Ascending aorta (tissue), 2 donors: ENCODE data around the gene PHAF1. TPM values are rescaled to one million over a fixed set of nuclear protein-coding genes. Genes with fewer than 3 reads are reported as not detected.

ENCODE experiments used
- DNase-seq, 2 donors: peaks; one replicate each; pipeline ENCODE4 v3.0.0-alpha.2; 2019; ENCODE audit warnings: low spot score in 2 of 2
- H3K27ac ChIP-seq, 2 donors: fragments of 200-600 bp; sonication (generic); one replicate each; pipeline ENCODE4 v1.5.1; 2016 to 2017; ENCODE audit warnings: mild to moderate bottlenecking in 1 of 2
- H3K27me3 ChIP-seq: fragments of 200-600 bp; sonication (generic); one replicate; pipeline ENCODE4 v1.5.1; 2017
- H3K36me3 ChIP-seq, 2 donors: fragments of 200-600 bp; sonication (generic); one replicate each; pipeline ENCODE4 v1.5.1; 2016
- H3K4me1 ChIP-seq, 2 donors: fragments of 200-600 bp; sonication (generic); one replicate each; pipeline ENCODE4 v1.5.1; 2016 to 2017; ENCODE audit warnings: mild to moderate bottlenecking in 1 of 2
- H3K4me3 ChIP-seq, 2 donors: fragments of 200-600 bp; sonication (generic); one replicate each; pipeline ENCODE4 v1.5.1; 2016 to 2017; ENCODE audit warnings: mild to moderate bottlenecking in 1 of 2
- H3K9me3 ChIP-seq, 2 donors: fragments of 200-600 bp; sonication (generic); one replicate each; pipeline ENCODE4 v1.5.1; 2016
- CTCF ChIP-seq, 3 experiments: fragments of 200-600 bp in 2 of 3; fragments of 450-650 bp in 1 of 3; sonication (generic) in 2 of 3; IDR thresholded peaks; one replicate each; pipeline ENCODE4 v1.5.1; 2016 to 2019; ENCODE audit warnings: antibody characterized with exemption in 3 of 3, mild to moderate bottlenecking in 1 of 3, moderate library complexity in 1 of 3
- intact Hi-C: fragments of 100-400 bp; cut with DNase I; formaldehyde crosslinking; loops from one replicate; pipeline ENCODE4 v1.15.1; 2023
- total RNA-seq: library from RNA; depleted of rRNA; stranded (reverse); fragments of >200 nt; gene quantifications from one replicate; pipeline ENCODE4 v1.1.0, GENCODE V29; 2016

Gene PHAF1
- total RNA-seq, result 4.5 TPM

- no peak for TF ChIP-seq CTCF (IDR thresholded peaks at IDR 0.05)
- Histone ChIP-seq H3K27ac (peak within 1 kb of the TSS; percentile 81 to 87), H3K36me3 (no peaks in the 10 kb centered on the region), H3K4me1 (peaks cover 10 to 13% of the 10 kb centered on the region in 2 donors), H3K4me3 (peak within 1 kb of the TSS; percentile 88 to 90), H3K9me3 (no peaks in the 10 kb centered on the region), H3K27me3 (no peaks in the 10 kb centered on the region)
- intact Hi-C loops, result loop anchor here (2.0 to 5.0 kb wide), 3 partner anchors 41 to 132 kb away; partner anchors contain the start of genes B3GNT9 and CBFB
- DNase-seq, result peak; percentile 51 to 95
Measured at GRCh38 chr16:67109407-67110135, at the start of gene PHAF1. PHAF1 (plus strand) TSS chr16:67109941; CDS start chr16:67110176, 235 bp downstream.

GRCh38 chr16:67063008-67063407, 46.7 kb upstream of the PHAF1 start:
- intact Hi-C loops, result no loop called here
- Histone ChIP-seq H3K4me3 (no peak overlapping the region), H3K9me3 (no peaks in the 10 kb centered on the region), H3K4me1 (no peaks in the 10 kb centered on the region), H3K27ac (no peak overlapping the region), H3K36me3 (peaks cover 12 to 13% of the 10 kb centered on the region in 2 donors), H3K27me3 (no peaks in the 10 kb centered on the region)
- TF ChIP-seq CTCF (IDR thresholded peaks at IDR 0.05), result no peak
- DNase-seq, result no peak

DNA sequence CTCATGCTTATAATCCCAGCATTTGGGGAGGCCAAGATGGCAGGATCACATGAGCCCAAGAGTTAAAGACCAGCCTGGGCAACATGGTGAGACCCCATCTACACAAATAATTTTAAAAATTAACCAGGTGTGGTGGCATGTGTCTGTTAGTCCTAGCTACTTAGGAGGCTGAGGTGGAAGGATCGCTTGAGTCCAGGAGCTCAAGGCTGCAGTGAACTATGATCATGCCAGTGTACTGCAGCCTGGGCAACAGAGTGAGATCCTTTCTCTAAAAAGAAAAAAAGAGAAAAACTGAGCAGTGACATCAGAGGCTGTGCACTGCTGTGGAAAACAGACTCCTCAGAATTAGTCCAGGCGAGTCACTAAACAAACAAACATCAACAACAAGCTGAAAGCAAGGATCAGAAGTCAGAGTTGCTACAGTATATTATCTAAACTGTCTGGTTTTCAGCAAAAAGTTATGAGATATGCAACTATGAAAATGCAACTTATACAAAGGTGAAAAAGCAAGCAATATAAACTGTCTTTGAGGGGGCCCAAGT, 41.5 kb upstream of the PHAF1 start:
- peaks cover 28 to 38% of the 10 kb centered on the region in 2 donors for H3K36me3 ChIP-seq
- DNase-seq, result no peak

GRCh38 chr16:67071476-67072048, 38.2 kb upstream of the PHAF1 start:
- H3K4me3 ChIP-seq, result no peak overlapping the region
- no peaks in the 10 kb centered on the region for H3K9me3 ChIP-seq
- no peak overlapping the region for H3K27ac ChIP-seq
- DNase-seq, result no peak
- intact Hi-C loops, result no loop called here
- H3K27me3 ChIP-seq, result no peaks in the 10 kb centered on the region
- TF ChIP-seq CTCF (IDR thresholded peaks at IDR 0.05), result no peak
- H3K36me3 ChIP-seq, result peaks cover 42 to 52% of the 10 kb centered on the region in 2 donors
- no peaks in the 10 kb centered on the region for H3K4me1 ChIP-seq

More for the DNA sequence above, 41.5 kb upstream of the PHAF1 start:
- Histone ChIP-seq H3K27ac (no peak overlapping the region), H3K27me3 (no peaks in the 10 kb centered on the region), H3K4me1 (no peaks in the 10 kb centered on the region), H3K4me3 (no peak overlapping the region), H3K9me3 (no peaks in the 10 kb centered on the region)
- TF ChIP-seq CTCF (IDR thresholded peaks at IDR 0.05), result no peak
- intact Hi-C loops, result no loop called here

DNA sequence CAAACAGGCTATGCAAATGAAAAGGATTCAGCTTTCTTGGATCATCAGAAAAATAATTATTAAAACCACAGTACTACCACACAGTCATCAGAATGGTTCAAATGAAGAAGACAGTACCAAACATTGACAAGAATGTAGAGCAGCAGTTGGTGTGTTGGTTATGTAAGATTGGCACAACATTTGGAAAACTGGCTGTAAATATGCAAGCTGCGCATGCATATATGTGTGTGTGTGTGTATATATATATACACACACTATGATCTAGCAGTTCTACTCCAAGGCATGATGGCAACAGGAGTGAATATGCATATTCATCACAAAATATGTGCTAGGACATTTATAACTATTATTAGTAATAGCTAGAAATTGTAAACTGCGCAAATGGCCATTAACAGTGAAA, 34.4 kb upstream of the PHAF1 start:
- H3K36me3 ChIP-seq, result peaks cover 20 to 27% of the 10 kb centered on the region in 2 donors
- no peak for DNase-seq
- no peak overlapping the region for H3K27ac ChIP-seq
- H3K27me3 ChIP-seq, result no peaks in the 10 kb centered on the region
- intact Hi-C loops, result no loop called here
- no peak for TF ChIP-seq CTCF (IDR thresholded peaks at IDR 0.05)
- no peak overlapping the region for H3K4me3 ChIP-seq
- no peaks in the 10 kb centered on the region for H3K9me3 ChIP-seq
- H3K4me1 ChIP-seq, result no peaks in the 10 kb centered on the region
